SK-N-SH (cell line): ENCODE measurements around the gene UQCR10. TPM values are rescaled to one million over a fixed set of nuclear protein-coding genes. Genes with fewer than 3 reads are reported as not detected.

Source experiments
- CTCF ChIA-PET: fragments of 300-600, 350-600 bp; formaldehyde crosslinking; extraction: SDS; loops from one replicate; lab custom pipeline; 2021; lab: Yijun Ruan, JAX
- POLR2A ChIA-PET: fragments of 350-600 bp; sonication (Branson Sonifier 250); formaldehyde crosslinking; extraction: SDS; loops from one replicate; lab custom pipeline; 2020; ENCODE audit warnings: antibody characterized with exemption, inconsistent platforms; lab: Yijun Ruan, JAX
- DNase-seq: peaks from one replicate; pipeline ENCODE4 v3.0.0; 2012
- H2AFZ ChIP-seq: fragments of 200-600 bp; sonication (generic); 2 replicates; pipeline ENCODE4 v1.8.1; 2016; ENCODE audit warnings: antibody characterized with exemption, mild to moderate bottlenecking, low read depth
- H3F3A ChIP-seq: fragments of 200-600 bp; sonication (generic); replicated peaks from 2 replicates; pipeline ENCODE3; 2016; ENCODE audit warnings: antibody characterized with exemption, mild to moderate bottlenecking; ENCODE audit not compliant: insufficient read depth
- H3K27ac ChIP-seq, 2 experiments: fragments of 200-500 bp in 1 of 2; fragments of 200-600 bp in 1 of 2; sonication (Bioruptor generic) in 1 of 2; sonication (generic), shearing (Covaris generic) in 1 of 2; 2 replicates each; pipeline versions ENCODE4 v1.5.1 to v1.6.1; 2014 to 2016; ENCODE audit warnings: low read depth in 2 of 2, inconsistent platforms in 1 of 2, low read length in 1 of 2, mild to moderate bottlenecking in 1 of 2, mixed read lengths in 1 of 2
- H3K27me3 ChIP-seq: fragments of 200-600 bp; sonication (generic), shearing (Covaris generic); 2 replicates; pipeline ENCODE4 v1.6.1; 2016; ENCODE audit warnings: mixed run types; ENCODE audit not compliant: insufficient read depth
- H3K36me3 ChIP-seq, 2 experiments: fragments of 200-500 bp in 1 of 2; fragments of 200-600 bp in 1 of 2; sonication (Bioruptor generic) in 1 of 2; sonication (generic) in 1 of 2; replicated peaks in 1 of 2; 2 replicates each; pipeline versions ENCODE3 to v1.5.1; 2014 to 2016; ENCODE audit warnings: low read length in 1 of 2, mild to moderate bottlenecking in 1 of 2; ENCODE audit not compliant: insufficient read depth in 2 of 2, control insufficient read depth in 1 of 2
- H3K4me1 ChIP-seq, 2 experiments: fragments of 200-500 bp in 1 of 2; fragments of 200-600 bp in 1 of 2; sonication (Bioruptor generic) in 1 of 2; sonication (generic), shearing (Covaris generic) in 1 of 2; 2 replicates each; pipeline versions ENCODE4 v1.5.1 to v1.6.1; 2014 to 2016; ENCODE audit warnings: low read depth in 1 of 2, low read length in 1 of 2, mixed run types in 1 of 2; ENCODE audit not compliant: insufficient read depth in 2 of 2, control insufficient read depth in 1 of 2
- H3K4me2 ChIP-seq: fragments of 200-600 bp; sonication (generic), shearing (Covaris generic); 2 replicates; pipeline ENCODE4 v1.6.1; 2017; ENCODE audit warnings: mixed run types
- H3K4me3 ChIP-seq, 2 experiments: fragments of 200-500 bp in 1 of 2; fragments of 200-600 bp in 1 of 2; sonication (Bioruptor generic) in 1 of 2; sonication (generic), shearing (Covaris generic) in 1 of 2; 2 replicates each; pipeline versions ENCODE4 v1.5.1 to v1.8.1; 2014 to 2016; ENCODE audit warnings: low read depth in 2 of 2, inconsistent platforms in 1 of 2, low read length in 1 of 2, mild to moderate bottlenecking in 1 of 2, mixed read lengths in 1 of 2, moderate library complexity in 1 of 2
- H3K79me2 ChIP-seq: fragments of 200-600 bp; sonication (generic); 2 replicates; pipeline ENCODE4 v1.8.1; 2017; ENCODE audit warnings: mild to moderate bottlenecking; ENCODE audit not compliant: insufficient read depth
- H3K9ac ChIP-seq: fragments of 200-600 bp; sonication (generic); 2 replicates; pipeline ENCODE4 v1.6.1; 2017; ENCODE audit warnings: mixed run types
- H3K9me2 ChIP-seq: fragments of 200-600 bp; sonication (generic); 2 replicates; pipeline ENCODE4 v1.6.1; 2017; ENCODE audit warnings: mixed run types
- H3K9me3 ChIP-seq: fragments of 200-600 bp; sonication (generic); 2 replicates; pipeline ENCODE4 v1.6.1; 2017; ENCODE audit warnings: mixed run types, mild to moderate bottlenecking, moderate library complexity
- H4K20me1 ChIP-seq: fragments of 200-600 bp; sonication (generic); 2 replicates; pipeline ENCODE4 v1.6.1; 2017; ENCODE audit warnings: mild to moderate bottlenecking, mixed run types; ENCODE audit not compliant: insufficient read depth
- CHD2 ChIP-seq: fragments of 150-350 bp; IDR thresholded peaks from 2 replicates; pipeline ENCODE4 v1.6.1; 2018; ENCODE audit warnings: low read length; ENCODE audit not compliant: partially characterized antibody
- ELF1 ChIP-seq: IDR thresholded peaks from 2 replicates; pipeline ENCODE4 v1.4.0; 2012
- FOSL2 ChIP-seq: IDR thresholded peaks from 2 replicates; pipeline ENCODE4 v1.4.0; 2012; ENCODE audit warnings: low read depth, mild to moderate bottlenecking, moderate library complexity, borderline replicate concordance
- FOXJ3 ChIP-seq: sonication (generic); formaldehyde crosslinking; IDR thresholded peaks from 2 replicates; pipeline ENCODE4 v1.5.1; 2020; ENCODE audit warnings: mild to moderate bottlenecking, missing genetic modification reagents
- GABPA ChIP-seq: IDR thresholded peaks from 2 replicates; pipeline ENCODE4 v1.4.0; 2012; ENCODE audit warnings: low read depth, mild to moderate bottlenecking
- JUND ChIP-seq: IDR thresholded peaks from 2 replicates; pipeline ENCODE4 v1.4.0; 2012
- MEF2A ChIP-seq: IDR thresholded peaks from 2 replicates; pipeline ENCODE4 v1.4.0; 2012; ENCODE audit warnings: low read depth, borderline replicate concordance
- MXI1 ChIP-seq: IDR thresholded peaks from 2 replicates; pipeline ENCODE4 v1.6.1; 2012; ENCODE audit warnings: mild to moderate bottlenecking, low read depth, low read length, improper control_type of control experiment
- POLR2AphosphoS5 ChIP-seq: IDR thresholded peaks from 2 replicates; pipeline ENCODE4 v1.6.1; 2012; ENCODE audit warnings: low read depth, low read length
- RCOR1 ChIP-seq: fragments of 150-350 bp; IDR thresholded peaks from 2 replicates; pipeline ENCODE4 v1.6.1; 2017; ENCODE audit warnings: antibody characterized with exemption, low read length
- RXRA ChIP-seq: IDR thresholded peaks from 2 replicates; pipeline ENCODE4 v1.4.0; 2012; ENCODE audit warnings: low read depth, mild to moderate bottlenecking, borderline replicate concordance
- SIN3A ChIP-seq: IDR thresholded peaks from 2 replicates; pipeline ENCODE4 v1.6.1; 2012; ENCODE audit warnings: low read depth, mild to moderate bottlenecking, low read length, moderate library complexity, borderline replicate concordance
- SMC3 ChIP-seq: IDR thresholded peaks from 2 replicates; pipeline ENCODE4 v1.6.1; 2012; ENCODE audit warnings: low read depth, low read length, improper control_type of control experiment
- TAF1 ChIP-seq: IDR thresholded peaks from 2 replicates; pipeline ENCODE4 v1.6.1; 2012; ENCODE audit warnings: low read depth, mild to moderate bottlenecking, low read length, moderate library complexity, borderline replicate concordance
- TCF12 ChIP-seq: IDR thresholded peaks from 2 replicates; pipeline ENCODE4 v1.4.0; 2012
- WGBS: methylation state at CpG from one replicate; pipeline ENCODE4 v1.1.6; 2017; ENCODE audit warnings: low lambda C conversion rate; 5-methylcytosine and 5-hydroxymethylcytosine counted together
- polyA plus RNA-seq, 3 experiments: library from polyadenylated mRNA; depleted of rRNA; stranded (reverse); fragments of >200 nt; gene quantifications; 2 replicates each; pipeline ENCODE4 v1.2.3, GENCODE V29; 2012
- TF ChIP-seq, protein P1 (sequence below): IDR thresholded peaks from 2 replicates; pipeline ENCODE4 v1.4.0; 2012; ENCODE audit warnings: low read depth, borderline replicate concordance
- TF ChIP-seq, protein P2 (sequence below): IDR thresholded peaks from 2 replicates; pipeline ENCODE4 v1.6.1; 2012; ENCODE audit warnings: mild to moderate bottlenecking, low read depth, low read length, moderate library complexity
- TF ChIP-seq, protein P3 (sequence below): IDR thresholded peaks from 2 replicates; pipeline ENCODE4; 2012
- TF ChIP-seq, protein P4 (sequence below): fragments of 200-600 bp; sonication (generic); IDR thresholded peaks from 2 replicates; pipeline ENCODE4 v1.6.1; 2017; ENCODE audit warnings: antibody characterized with exemption, mild to moderate bottlenecking, moderate library complexity
- TF ChIP-seq, protein P5 (sequence below): IDR thresholded peaks from 2 replicates; pipeline ENCODE4 v1.4.0; 2012; ENCODE audit warnings: low read depth

The UQCR10 gene
- polyA plus RNA-seq, 1 of the 3 experiments (the other 2 are of a cell fraction), result 248 TPM

DNA sequence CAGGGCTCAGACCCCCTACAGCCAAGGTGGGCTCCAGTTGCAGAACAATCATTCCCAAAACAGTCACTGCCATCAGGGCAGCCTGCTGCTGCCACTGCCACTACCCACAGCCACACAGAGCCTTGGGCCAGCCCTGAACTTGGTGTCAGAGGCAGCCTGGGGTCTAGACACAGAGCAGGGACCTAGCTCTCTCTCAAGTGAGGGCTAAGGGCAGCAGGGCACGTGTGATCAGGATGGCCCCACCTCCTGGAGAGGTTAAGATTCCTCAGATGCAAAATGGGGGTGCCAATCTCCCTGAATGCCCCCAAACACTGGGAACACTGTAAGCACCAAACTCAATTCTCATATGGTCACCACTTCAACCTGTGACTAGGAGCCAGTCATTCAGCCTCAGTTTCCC lies 31.8 kb upstream of the UQCR10 start (continued):
- TF ChIP-seq, protein P1, sequence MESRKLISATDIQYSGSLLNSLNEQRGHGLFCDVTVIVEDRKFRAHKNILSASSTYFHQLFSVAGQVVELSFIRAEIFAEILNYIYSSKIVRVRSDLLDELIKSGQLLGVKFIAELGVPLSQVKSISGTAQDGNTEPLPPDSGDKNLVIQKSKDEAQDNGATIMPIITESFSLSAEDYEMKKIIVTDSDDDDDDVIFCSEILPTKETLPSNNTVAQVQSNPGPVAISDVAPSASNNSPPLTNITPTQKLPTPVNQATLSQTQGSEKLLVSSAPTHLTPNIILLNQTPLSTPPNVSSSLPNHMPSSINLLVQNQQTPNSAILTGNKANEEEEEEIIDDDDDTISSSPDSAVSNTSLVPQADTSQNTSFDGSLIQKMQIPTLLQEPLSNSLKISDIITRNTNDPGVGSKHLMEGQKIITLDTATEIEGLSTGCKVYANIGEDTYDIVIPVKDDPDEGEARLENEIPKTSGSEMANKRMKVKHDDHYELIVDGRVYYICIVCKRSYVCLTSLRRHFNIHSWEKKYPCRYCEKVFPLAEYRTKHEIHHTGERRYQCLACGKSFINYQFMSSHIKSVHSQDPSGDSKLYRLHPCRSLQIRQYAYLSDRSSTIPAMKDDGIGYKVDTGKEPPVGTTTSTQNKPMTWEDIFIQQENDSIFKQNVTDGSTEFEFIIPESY, result no peak

DNA sequence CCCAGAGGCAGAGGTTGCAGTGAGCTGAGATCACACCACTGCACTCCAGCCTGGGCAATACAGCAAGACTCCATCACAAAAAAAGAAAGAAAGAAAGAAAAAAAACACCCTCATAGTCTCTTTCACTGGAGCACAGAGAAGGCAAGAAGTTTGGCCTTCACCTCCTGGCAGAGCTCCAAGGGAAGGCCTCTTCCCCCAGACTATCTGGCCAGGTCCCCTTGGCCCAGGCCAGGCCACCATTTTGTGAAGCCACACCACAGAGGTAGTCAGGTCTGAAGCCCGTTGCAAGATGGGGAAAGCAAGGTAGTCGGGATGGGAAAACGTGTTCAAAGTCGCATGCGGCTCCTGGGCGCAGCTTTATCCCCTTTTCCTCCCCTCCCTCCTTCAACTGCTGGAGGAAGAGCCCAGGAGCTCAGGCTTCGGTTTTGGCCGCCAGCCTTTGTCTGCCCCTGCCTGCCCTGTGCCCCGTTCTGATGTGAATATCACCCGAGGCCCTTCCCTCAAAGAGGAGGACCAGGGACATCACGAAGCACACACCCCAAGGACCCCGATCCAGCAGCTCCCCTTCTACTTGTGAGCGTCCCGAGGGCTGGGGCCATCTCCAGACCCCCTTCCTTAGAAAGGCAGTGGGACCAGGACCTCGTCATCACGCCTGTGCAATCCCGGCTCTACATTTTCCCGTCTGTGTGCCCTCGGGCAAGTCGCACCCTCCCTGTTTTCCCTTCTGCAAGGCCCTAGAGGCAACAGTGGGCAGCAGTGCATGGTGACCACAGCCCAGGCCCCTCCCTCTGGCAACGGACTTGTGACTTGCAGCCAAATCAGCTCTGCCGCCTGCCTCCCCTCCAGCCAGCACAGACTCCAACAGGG lies 29.7 kb upstream of the UQCR10 start:
- H3K9me2 ChIP-seq, result no peaks in the 10 kb centered on the region
- no peaks in the 10 kb centered on the region for H3F3A ChIP-seq
- H3K4me2 ChIP-seq, result no peak overlapping the region
- H3K27me3 ChIP-seq, result no peaks in the 10 kb centered on the region
- WGBS, result 87% methylated on average over 19 of the region's 22 CpGs
- no peak for TF ChIP-seq ELF1
- TF ChIP-seq MEF2A, result no peak
- no peak for TF ChIP-seq GABPA
- TF ChIP-seq MXI1, result no peak
- no peak for TF ChIP-seq RXRA
- TF ChIP-seq FOXJ3 (CRISPR knock-in tag), result no peak
- no peak for TF ChIP-seq FOSL2
- TF ChIP-seq, protein P2, sequence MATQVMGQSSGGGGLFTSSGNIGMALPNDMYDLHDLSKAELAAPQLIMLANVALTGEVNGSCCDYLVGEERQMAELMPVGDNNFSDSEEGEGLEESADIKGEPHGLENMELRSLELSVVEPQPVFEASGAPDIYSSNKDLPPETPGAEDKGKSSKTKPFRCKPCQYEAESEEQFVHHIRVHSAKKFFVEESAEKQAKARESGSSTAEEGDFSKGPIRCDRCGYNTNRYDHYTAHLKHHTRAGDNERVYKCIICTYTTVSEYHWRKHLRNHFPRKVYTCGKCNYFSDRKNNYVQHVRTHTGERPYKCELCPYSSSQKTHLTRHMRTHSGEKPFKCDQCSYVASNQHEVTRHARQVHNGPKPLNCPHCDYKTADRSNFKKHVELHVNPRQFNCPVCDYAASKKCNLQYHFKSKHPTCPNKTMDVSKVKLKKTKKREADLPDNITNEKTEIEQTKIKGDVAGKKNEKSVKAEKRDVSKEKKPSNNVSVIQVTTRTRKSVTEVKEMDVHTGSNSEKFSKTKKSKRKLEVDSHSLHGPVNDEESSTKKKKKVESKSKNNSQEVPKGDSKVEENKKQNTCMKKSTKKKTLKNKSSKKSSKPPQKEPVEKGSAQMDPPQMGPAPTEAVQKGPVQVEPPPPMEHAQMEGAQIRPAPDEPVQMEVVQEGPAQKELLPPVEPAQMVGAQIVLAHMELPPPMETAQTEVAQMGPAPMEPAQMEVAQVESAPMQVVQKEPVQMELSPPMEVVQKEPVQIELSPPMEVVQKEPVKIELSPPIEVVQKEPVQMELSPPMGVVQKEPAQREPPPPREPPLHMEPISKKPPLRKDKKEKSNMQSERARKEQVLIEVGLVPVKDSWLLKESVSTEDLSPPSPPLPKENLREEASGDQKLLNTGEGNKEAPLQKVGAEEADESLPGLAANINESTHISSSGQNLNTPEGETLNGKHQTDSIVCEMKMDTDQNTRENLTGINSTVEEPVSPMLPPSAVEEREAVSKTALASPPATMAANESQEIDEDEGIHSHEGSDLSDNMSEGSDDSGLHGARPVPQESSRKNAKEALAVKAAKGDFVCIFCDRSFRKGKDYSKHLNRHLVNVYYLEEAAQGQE, result no peak
- no peak for TF ChIP-seq CHD2
- TF ChIP-seq TAF1, result no peak
- TF ChIP-seq, protein P3, sequence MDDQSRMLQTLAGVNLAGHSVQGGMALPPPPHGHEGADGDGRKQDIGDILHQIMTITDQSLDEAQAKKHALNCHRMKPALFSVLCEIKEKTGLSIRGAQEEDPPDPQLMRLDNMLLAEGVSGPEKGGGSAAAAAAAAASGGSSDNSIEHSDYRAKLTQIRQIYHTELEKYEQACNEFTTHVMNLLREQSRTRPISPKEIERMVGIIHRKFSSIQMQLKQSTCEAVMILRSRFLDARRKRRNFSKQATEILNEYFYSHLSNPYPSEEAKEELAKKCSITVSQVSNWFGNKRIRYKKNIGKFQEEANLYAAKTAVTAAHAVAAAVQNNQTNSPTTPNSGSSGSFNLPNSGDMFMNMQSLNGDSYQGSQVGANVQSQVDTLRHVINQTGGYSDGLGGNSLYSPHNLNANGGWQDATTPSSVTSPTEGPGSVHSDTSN, result no peak
- no peak for TF ChIP-seq RCOR1
- TF ChIP-seq JUND, result no peak
- no peak for TF ChIP-seq POLR2AphosphoS5
- TF ChIP-seq, protein P4, sequence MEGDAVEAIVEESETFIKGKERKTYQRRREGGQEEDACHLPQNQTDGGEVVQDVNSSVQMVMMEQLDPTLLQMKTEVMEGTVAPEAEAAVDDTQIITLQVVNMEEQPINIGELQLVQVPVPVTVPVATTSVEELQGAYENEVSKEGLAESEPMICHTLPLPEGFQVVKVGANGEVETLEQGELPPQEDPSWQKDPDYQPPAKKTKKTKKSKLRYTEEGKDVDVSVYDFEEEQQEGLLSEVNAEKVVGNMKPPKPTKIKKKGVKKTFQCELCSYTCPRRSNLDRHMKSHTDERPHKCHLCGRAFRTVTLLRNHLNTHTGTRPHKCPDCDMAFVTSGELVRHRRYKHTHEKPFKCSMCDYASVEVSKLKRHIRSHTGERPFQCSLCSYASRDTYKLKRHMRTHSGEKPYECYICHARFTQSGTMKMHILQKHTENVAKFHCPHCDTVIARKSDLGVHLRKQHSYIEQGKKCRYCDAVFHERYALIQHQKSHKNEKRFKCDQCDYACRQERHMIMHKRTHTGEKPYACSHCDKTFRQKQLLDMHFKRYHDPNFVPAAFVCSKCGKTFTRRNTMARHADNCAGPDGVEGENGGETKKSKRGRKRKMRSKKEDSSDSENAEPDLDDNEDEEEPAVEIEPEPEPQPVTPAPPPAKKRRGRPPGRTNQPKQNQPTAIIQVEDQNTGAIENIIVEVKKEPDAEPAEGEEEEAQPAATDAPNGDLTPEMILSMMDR, result no peak
- no peak for TF ChIP-seq TCF12
- TF ChIP-seq, protein P5, sequence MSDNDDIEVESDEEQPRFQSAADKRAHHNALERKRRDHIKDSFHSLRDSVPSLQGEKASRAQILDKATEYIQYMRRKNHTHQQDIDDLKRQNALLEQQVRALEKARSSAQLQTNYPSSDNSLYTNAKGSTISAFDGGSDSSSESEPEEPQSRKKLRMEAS, result no peak
- no peak for TF ChIP-seq SIN3A
- no peak for TF ChIP-seq SMC3
- no peaks in the 10 kb centered on the region for H3K79me2 ChIP-seq
- H2AFZ ChIP-seq, result no peak overlapping the region
- no peaks in the 10 kb centered on the region for H3K9me3 ChIP-seq
- peaks cover 0 to 30% of the 10 kb centered on the region in 2 experiments; a peak in 1 of 4 replicates for H3K4me1 ChIP-seq
- H3K27ac ChIP-seq, result no peak overlapping the region
- ChIA-PET POLR2A (no interaction called here), CTCF (interaction anchor here (0.7 to 1.8 kb wide), 4 partner anchors 10 to 268 kb away, joined by 3 to 5 read pairs (median 4); no protein-coding TSS in a partner anchor)
- no peak overlapping the region for H3K4me3 ChIP-seq
- H3K36me3 ChIP-seq, result peaks cover 0 to 8% of the 10 kb centered on the region in 2 experiments
- H3K9ac ChIP-seq, result no peak overlapping the region
- no peaks in the 10 kb centered on the region for H4K20me1 ChIP-seq
- no peak for DNase-seq
